Measurements from ENCODE around the gene IPMK. TPM values are rescaled to one million over a fixed set of nuclear protein-coding genes. Genes with fewer than 3 reads are reported as not detected.
"Not testable (repeated sequence)": the region's sequence is repeated elsewhere in the genome, so short reads cannot be mapped to it uniquely, and the experiment has no call there.

The IPMK gene
- total RNA-seq, 1 donor from 2014 or later = 6.8 TPM

- Histone ChIP-seq H2AFZ (ENCODE audit: low read depth, low read length) (no peak overlapping the region), H3K36me3 (ENCODE audit: insufficient read depth, low read length) (no peaks in the 10 kb centered on the region), H3K9me3 (ENCODE audit: insufficient read depth, low read depth, low read length) (no peaks in the 10 kb centered on the region), H4K20me1 (ENCODE audit: insufficient read depth, low read length) (no peaks in the 10 kb centered on the region), H3K79me2 (ENCODE audit: insufficient read depth, low read length) (peaks cover 5% of the 10 kb centered on the region), H3K27ac (ENCODE audit: low read depth, low read length) (no peak overlapping the region), H3K4me1 (ENCODE audit: insufficient read depth, low read length) (no peaks in the 10 kb centered on the region), H3K4me3 (ENCODE audit: insufficient read depth, low read depth, low read length) (no peak overlapping the region), H3K4me2 (ENCODE audit: low read length) (no peak overlapping the region), H3K27me3 (ENCODE audit: insufficient read depth, low read length) (no peaks in the 10 kb centered on the region), H3K9ac (ENCODE audit: low read length) (no peak overlapping the region)
- Mint-ChIP-seq H3K9me3 (ENCODE audit: unreplicated experiment) (peaks cover 11% of the 10 kb centered on the region), H3K4me3 (ENCODE audit: unreplicated experiment) (no peak overlapping the region), H3K4me1 (ENCODE audit: low read depth, unreplicated experiment) (peaks cover 7% of the 10 kb centered on the region), H3K36me3 (ENCODE audit: low read depth, unreplicated experiment) (peaks cover 22% of the 10 kb centered on the region), H3K27ac (ENCODE audit: unreplicated experiment) (no peak overlapping the region), H3K27me3 (ENCODE audit: low read depth, unreplicated experiment) (no peaks in the 10 kb centered on the region)
- no peak for DNase-seq (ENCODE audit: low read depth)
- TF ChIP-seq EZH2 (IDR thresholded peaks at IDR 0.05; ENCODE audit: insufficient read depth, low read length) = no peak
- TF ChIP-seq CTCF (IDR thresholded peaks at IDR 0.05; ENCODE audit: insufficient read depth, low read depth, low read length) = no peak
- no peak for FAIRE-seq
These were observed 13.1 kb downstream of the IPMK start for GRCh38 chr10:58254644-58255043.

GRCh38 chr10:58253184-58253583 is 14.5 kb downstream of the IPMK start:
- H3K36me3 ChIP-seq (ENCODE audit: insufficient read depth, low read length) = no peaks in the 10 kb centered on the region
- H3K9ac ChIP-seq (ENCODE audit: low read length) = no peak overlapping the region
- Mint-ChIP-seq H3K27ac (ENCODE audit: unreplicated experiment) (no peak overlapping the region), H3K9me3 (ENCODE audit: unreplicated experiment) (peaks cover 11% of the 10 kb centered on the region), H3K4me1 (ENCODE audit: low read depth, unreplicated experiment) (peaks cover 7% of the 10 kb centered on the region), H3K27me3 (ENCODE audit: low read depth, unreplicated experiment) (no peaks in the 10 kb centered on the region), H3K36me3 (ENCODE audit: low read depth, unreplicated experiment) (peaks cover 22% of the 10 kb centered on the region), H3K4me3 (ENCODE audit: unreplicated experiment) (no peak overlapping the region)
- DNase-seq (ENCODE audit: low read depth) = no peak
- H3K4me1 ChIP-seq (ENCODE audit: insufficient read depth, low read length) = no peaks in the 10 kb centered on the region
- no peaks in the 10 kb centered on the region for H3K27me3 ChIP-seq (ENCODE audit: insufficient read depth, low read length)
- H3K9me3 ChIP-seq (ENCODE audit: insufficient read depth, low read depth, low read length) = no peaks in the 10 kb centered on the region
- H3K4me2 ChIP-seq (ENCODE audit: low read length) = no peak overlapping the region
- TF ChIP-seq CTCF (IDR thresholded peaks at IDR 0.05; ENCODE audit: insufficient read depth, low read depth, low read length) (no peak), EZH2 (IDR thresholded peaks at IDR 0.05; ENCODE audit: insufficient read depth, low read length) (no peak)
- no peak overlapping the region for H3K4me3 ChIP-seq (ENCODE audit: insufficient read depth, low read depth, low read length)
- no peak overlapping the region for H3K27ac ChIP-seq (ENCODE audit: low read depth, low read length)
- H4K20me1 ChIP-seq (ENCODE audit: insufficient read depth, low read length) = no peaks in the 10 kb centered on the region
- FAIRE-seq = no peak
- peaks cover 4% of the 10 kb centered on the region for H3K79me2 ChIP-seq (ENCODE audit: insufficient read depth, low read length)
- H2AFZ ChIP-seq (ENCODE audit: low read depth, low read length) = no peak overlapping the region

- H3K4me1 Mint-ChIP-seq (ENCODE audit: low read depth, unreplicated experiment) = peaks cover 18% of the 10 kb centered on the region
- H3K9ac ChIP-seq (ENCODE audit: low read length); H3K36me3 ChIP-seq (ENCODE audit: insufficient read depth, low read length); H3K4me3 ChIP-seq (ENCODE audit: insufficient read depth, low read depth, low read length); H3K27me3 ChIP-seq (ENCODE audit: insufficient read depth, low read length); H4K20me1 ChIP-seq (ENCODE audit: insufficient read depth, low read length); H3K79me2 ChIP-seq (ENCODE audit: insufficient read depth, low read length); FAIRE-seq; H3K4me3 Mint-ChIP-seq (ENCODE audit: unreplicated experiment); H3K4me2 ChIP-seq (ENCODE audit: low read length); H3K27ac Mint-ChIP-seq (ENCODE audit: unreplicated experiment); H3K9me3 ChIP-seq (ENCODE audit: insufficient read depth, low read depth, low read length); H2AFZ ChIP-seq (ENCODE audit: low read depth, low read length); H3K27me3 Mint-ChIP-seq (ENCODE audit: low read depth, unreplicated experiment); H3K27ac ChIP-seq (ENCODE audit: low read depth, low read length); DNase-seq (ENCODE audit: low read depth); H3K9me3 Mint-ChIP-seq (ENCODE audit: unreplicated experiment): not testable (repeated sequence)
- peaks cover 18% of the 10 kb centered on the region for H3K4me1 ChIP-seq (ENCODE audit: insufficient read depth, low read length)
- peaks cover 12% of the 10 kb centered on the region for H3K36me3 Mint-ChIP-seq (ENCODE audit: low read depth, unreplicated experiment)
These were observed 23.0 kb downstream of the IPMK start for GRCh38 chr10:58244666-58245065.

GRCh38 chr10:58244242-58244641 is 23.5 kb downstream of the IPMK start:
- H3K4me1 Mint-ChIP-seq (ENCODE audit: low read depth, unreplicated experiment) = peaks cover 21% of the 10 kb centered on the region

GRCh38 chr10:58243801-58244200 is 23.9 kb downstream of the IPMK start:
- not testable (repeated sequence) for FAIRE-seq; H3K27ac ChIP-seq (ENCODE audit: low read depth, low read length); H3K9ac ChIP-seq (ENCODE audit: low read length); H2AFZ ChIP-seq (ENCODE audit: low read depth, low read length); H3K36me3 ChIP-seq (ENCODE audit: insufficient read depth, low read length); H3K27ac Mint-ChIP-seq (ENCODE audit: unreplicated experiment); H3K9me3 Mint-ChIP-seq (ENCODE audit: unreplicated experiment); H3K4me3 ChIP-seq (ENCODE audit: insufficient read depth, low read depth, low read length); H3K9me3 ChIP-seq (ENCODE audit: insufficient read depth, low read depth, low read length); H3K27me3 Mint-ChIP-seq (ENCODE audit: low read depth, unreplicated experiment); H3K27me3 ChIP-seq (ENCODE audit: insufficient read depth, low read length); H4K20me1 ChIP-seq (ENCODE audit: insufficient read depth, low read length); H3K4me3 Mint-ChIP-seq (ENCODE audit: unreplicated experiment); DNase-seq (ENCODE audit: low read depth); H3K4me2 ChIP-seq (ENCODE audit: low read length)
- Histone ChIP-seq H3K4me1 (ENCODE audit: insufficient read depth, low read length) (peaks cover 24% of the 10 kb centered on the region), H3K79me2 (ENCODE audit: insufficient read depth, low read length) (peaks cover 18% of the 10 kb centered on the region)
- peaks cover 21% of the 10 kb centered on the region for H3K4me1 Mint-ChIP-seq (ENCODE audit: low read depth, unreplicated experiment)
- H3K36me3 Mint-ChIP-seq (ENCODE audit: low read depth, unreplicated experiment) = peaks cover 12% of the 10 kb centered on the region

More at GRCh38 chr10:58244242-58244641, 23.5 kb downstream of the IPMK start:
- H3K9ac ChIP-seq (ENCODE audit: low read length); H3K9me3 ChIP-seq (ENCODE audit: insufficient read depth, low read depth, low read length); H3K9me3 Mint-ChIP-seq (ENCODE audit: unreplicated experiment); H3K4me3 ChIP-seq (ENCODE audit: insufficient read depth, low read depth, low read length); H3K4me2 ChIP-seq (ENCODE audit: low read length); H4K20me1 ChIP-seq (ENCODE audit: insufficient read depth, low read length); H2AFZ ChIP-seq (ENCODE audit: low read depth, low read length); H3K27ac ChIP-seq (ENCODE audit: low read depth, low read length); H3K27ac Mint-ChIP-seq (ENCODE audit: unreplicated experiment); H3K27me3 Mint-ChIP-seq (ENCODE audit: low read depth, unreplicated experiment); FAIRE-seq; H3K27me3 ChIP-seq (ENCODE audit: insufficient read depth, low read length); H3K36me3 ChIP-seq (ENCODE audit: insufficient read depth, low read length); DNase-seq (ENCODE audit: low read depth); H3K4me3 Mint-ChIP-seq (ENCODE audit: unreplicated experiment): not testable (repeated sequence)
- peaks cover 13% of the 10 kb centered on the region for H3K79me2 ChIP-seq (ENCODE audit: insufficient read depth, low read length)
- peaks cover 12% of the 10 kb centered on the region for H3K36me3 Mint-ChIP-seq (ENCODE audit: low read depth, unreplicated experiment)
- peaks cover 23% of the 10 kb centered on the region for H3K4me1 ChIP-seq (ENCODE audit: insufficient read depth, low read length)
